ENCODE results near the gene FAM234B.

DNA sequence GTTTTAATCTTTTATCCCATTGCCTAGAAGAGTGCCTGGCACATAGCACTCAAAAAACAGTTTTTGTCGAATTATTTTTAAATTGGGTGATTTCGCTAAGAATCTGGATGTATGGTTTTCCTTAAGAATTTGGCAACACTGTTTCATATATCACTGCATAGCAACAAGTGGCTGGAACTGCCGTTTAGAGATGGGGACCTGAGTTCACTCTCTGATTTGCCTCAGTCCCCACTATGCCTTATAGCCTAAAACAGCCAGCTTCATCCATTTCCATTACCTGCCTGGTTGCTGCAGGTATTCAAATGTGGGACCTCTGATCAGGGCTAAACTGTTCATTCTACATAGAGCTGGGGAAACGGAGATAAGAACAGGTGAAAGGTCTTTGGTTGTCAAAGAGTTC, 45.9 kb upstream of the FAM234B start:
- TF ChIP-seq, protein P1, sequence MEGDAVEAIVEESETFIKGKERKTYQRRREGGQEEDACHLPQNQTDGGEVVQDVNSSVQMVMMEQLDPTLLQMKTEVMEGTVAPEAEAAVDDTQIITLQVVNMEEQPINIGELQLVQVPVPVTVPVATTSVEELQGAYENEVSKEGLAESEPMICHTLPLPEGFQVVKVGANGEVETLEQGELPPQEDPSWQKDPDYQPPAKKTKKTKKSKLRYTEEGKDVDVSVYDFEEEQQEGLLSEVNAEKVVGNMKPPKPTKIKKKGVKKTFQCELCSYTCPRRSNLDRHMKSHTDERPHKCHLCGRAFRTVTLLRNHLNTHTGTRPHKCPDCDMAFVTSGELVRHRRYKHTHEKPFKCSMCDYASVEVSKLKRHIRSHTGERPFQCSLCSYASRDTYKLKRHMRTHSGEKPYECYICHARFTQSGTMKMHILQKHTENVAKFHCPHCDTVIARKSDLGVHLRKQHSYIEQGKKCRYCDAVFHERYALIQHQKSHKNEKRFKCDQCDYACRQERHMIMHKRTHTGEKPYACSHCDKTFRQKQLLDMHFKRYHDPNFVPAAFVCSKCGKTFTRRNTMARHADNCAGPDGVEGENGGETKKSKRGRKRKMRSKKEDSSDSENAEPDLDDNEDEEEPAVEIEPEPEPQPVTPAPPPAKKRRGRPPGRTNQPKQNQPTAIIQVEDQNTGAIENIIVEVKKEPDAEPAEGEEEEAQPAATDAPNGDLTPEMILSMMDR (conservative IDR thresholded peaks at IDR 0.05; ENCODE audit: low read depth in 2 of 2), result no peak
- TF ChIP-seq EZH2 (IDR thresholded peaks at IDR 0.05; ENCODE audit: low read depth, unreplicated experiment) (no peak), ZNF331 (CRISPR knock-in tag; IDR thresholded peaks at IDR 0.05; ENCODE audit: low read depth) (no peak), ZNF114 (CRISPR knock-in tag; IDR thresholded peaks at IDR 0.05) (no peak), POLR2AphosphoS5 (IDR thresholded peaks at IDR 0.05; ENCODE audit: low read depth) (no peak), EZH2phosphoT487 (IDR thresholded peaks at IDR 0.05; ENCODE audit: unreplicated experiment) (no peak), CREB1 (CRISPR knock-in tag; IDR thresholded peaks at IDR 0.05; ENCODE audit: low read depth) (no peak), JUNB (IDR thresholded peaks at IDR 0.05; ENCODE audit: unreplicated experiment) (no peak), NANOG (IDR thresholded peaks at IDR 0.05; ENCODE audit: borderline replicate concordance) (no peak), STAT1 (IDR thresholded peaks at IDR 0.05; ENCODE audit: unreplicated experiment) (no peak)
- TF ChIP-seq, protein P2, sequence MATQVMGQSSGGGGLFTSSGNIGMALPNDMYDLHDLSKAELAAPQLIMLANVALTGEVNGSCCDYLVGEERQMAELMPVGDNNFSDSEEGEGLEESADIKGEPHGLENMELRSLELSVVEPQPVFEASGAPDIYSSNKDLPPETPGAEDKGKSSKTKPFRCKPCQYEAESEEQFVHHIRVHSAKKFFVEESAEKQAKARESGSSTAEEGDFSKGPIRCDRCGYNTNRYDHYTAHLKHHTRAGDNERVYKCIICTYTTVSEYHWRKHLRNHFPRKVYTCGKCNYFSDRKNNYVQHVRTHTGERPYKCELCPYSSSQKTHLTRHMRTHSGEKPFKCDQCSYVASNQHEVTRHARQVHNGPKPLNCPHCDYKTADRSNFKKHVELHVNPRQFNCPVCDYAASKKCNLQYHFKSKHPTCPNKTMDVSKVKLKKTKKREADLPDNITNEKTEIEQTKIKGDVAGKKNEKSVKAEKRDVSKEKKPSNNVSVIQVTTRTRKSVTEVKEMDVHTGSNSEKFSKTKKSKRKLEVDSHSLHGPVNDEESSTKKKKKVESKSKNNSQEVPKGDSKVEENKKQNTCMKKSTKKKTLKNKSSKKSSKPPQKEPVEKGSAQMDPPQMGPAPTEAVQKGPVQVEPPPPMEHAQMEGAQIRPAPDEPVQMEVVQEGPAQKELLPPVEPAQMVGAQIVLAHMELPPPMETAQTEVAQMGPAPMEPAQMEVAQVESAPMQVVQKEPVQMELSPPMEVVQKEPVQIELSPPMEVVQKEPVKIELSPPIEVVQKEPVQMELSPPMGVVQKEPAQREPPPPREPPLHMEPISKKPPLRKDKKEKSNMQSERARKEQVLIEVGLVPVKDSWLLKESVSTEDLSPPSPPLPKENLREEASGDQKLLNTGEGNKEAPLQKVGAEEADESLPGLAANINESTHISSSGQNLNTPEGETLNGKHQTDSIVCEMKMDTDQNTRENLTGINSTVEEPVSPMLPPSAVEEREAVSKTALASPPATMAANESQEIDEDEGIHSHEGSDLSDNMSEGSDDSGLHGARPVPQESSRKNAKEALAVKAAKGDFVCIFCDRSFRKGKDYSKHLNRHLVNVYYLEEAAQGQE (IDR thresholded peaks at IDR 0.05; ENCODE audit: unreplicated experiment), result no peak
- TF ChIP-seq, protein P3, sequence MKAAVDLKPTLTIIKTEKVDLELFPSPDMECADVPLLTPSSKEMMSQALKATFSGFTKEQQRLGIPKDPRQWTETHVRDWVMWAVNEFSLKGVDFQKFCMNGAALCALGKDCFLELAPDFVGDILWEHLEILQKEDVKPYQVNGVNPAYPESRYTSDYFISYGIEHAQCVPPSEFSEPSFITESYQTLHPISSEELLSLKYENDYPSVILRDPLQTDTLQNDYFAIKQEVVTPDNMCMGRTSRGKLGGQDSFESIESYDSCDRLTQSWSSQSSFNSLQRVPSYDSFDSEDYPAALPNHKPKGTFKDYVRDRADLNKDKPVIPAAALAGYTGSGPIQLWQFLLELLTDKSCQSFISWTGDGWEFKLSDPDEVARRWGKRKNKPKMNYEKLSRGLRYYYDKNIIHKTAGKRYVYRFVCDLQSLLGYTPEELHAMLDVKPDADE (IDR thresholded peaks at IDR 0.05), result no peak
- TF ChIP-seq, protein P4, sequence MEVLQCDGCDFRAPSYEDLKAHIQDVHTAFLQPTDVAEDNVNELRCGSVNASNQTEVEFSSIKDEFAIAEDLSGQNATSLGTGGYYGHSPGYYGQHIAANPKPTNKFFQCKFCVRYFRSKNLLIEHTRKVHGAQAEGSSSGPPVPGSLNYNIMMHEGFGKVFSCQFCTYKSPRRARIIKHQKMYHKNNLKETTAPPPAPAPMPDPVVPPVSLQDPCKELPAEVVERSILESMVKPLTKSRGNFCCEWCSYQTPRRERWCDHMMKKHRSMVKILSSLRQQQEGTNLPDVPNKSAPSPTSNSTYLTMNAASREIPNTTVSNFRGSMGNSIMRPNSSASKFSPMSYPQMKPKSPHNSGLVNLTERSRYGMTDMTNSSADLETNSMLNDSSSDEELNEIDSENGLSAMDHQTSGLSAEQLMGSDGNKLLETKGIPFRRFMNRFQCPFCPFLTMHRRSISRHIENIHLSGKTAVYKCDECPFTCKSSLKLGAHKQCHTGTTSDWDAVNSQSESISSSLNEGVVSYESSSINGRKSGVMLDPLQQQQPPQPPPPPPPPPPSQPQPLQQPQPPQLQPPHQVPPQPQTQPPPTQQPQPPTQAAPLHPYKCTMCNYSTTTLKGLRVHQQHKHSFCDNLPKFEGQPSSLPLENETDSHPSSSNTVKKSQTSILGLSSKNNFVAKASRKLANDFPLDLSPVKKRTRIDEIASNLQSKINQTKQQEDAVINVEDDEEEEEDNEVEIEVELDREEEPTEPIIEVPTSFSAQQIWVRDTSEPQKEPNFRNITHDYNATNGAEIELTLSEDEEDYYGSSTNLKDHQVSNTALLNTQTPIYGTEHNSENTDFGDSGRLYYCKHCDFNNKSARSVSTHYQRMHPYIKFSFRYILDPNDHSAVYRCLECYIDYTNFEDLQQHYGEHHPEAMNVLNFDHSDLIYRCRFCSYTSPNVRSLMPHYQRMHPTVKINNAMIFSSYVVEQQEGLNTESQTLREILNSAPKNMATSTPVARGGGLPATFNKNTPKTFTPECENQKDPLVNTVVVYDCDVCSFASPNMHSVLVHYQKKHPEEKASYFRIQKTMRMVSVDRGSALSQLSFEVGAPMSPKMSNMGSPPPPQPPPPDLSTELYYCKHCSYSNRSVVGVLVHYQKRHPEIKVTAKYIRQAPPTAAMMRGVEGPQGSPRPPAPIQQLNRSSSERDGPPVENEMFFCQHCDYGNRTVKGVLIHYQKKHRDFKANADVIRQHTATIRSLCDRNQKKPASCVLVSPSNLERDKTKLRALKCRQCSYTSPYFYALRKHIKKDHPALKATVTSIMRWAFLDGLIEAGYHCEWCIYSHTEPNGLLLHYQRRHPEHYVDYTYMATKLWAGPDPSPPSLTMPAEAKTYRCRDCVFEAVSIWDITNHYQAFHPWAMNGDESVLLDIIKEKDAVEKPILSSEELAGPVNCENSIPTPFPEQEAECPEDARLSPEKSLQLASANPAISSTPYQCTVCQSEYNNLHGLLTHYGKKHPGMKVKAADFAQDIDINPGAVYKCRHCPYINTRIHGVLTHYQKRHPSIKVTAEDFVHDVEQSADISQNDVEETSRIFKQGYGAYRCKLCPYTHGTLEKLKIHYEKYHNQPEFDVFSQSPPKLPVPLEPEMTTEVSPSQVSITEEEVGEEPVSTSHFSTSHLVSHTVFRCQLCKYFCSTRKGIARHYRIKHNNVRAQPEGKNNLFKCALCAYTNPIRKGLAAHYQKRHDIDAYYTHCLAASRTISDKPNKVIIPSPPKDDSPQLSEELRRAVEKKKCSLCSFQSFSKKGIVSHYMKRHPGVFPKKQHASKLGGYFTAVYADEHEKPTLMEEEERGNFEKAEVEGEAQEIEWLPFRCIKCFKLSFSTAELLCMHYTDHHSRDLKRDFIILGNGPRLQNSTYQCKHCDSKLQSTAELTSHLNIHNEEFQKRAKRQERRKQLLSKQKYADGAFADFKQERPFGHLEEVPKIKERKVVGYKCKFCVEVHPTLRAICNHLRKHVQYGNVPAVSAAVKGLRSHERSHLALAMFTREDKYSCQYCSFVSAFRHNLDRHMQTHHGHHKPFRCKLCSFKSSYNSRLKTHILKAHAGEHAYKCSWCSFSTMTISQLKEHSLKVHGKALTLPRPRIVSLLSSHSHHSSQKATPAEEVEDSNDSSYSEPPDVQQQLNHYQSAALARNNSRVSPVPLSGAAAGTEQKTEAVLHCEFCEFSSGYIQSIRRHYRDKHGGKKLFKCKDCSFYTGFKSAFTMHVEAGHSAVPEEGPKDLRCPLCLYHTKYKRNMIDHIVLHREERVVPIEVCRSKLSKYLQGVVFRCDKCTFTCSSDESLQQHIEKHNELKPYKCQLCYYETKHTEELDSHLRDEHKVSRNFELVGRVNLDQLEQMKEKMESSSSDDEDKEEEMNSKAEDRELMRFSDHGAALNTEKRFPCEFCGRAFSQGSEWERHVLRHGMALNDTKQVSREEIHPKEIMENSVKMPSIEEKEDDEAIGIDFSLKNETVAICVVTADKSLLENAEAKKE (CRISPR knock-in tag; IDR thresholded peaks at IDR 0.05), result no peak

Data from GM23338 (cell line).